KOPT-K1 (cell line): Measurements from ENCODE around the gene MAGIX.

ENCODE experiments used
- H3K27ac ChIP-seq: fragments of 200-600 bp; sonication (generic); 2 replicates; pipeline ENCODE4 v1.5.1; 2016; ENCODE audit warnings: antibody characterized with exemption, mild to moderate bottlenecking, low read depth, low read length; ENCODE audit not compliant: poor library complexity, severe bottlenecking
- H3K36me3 ChIP-seq: fragments of 200-600 bp; sonication (generic); 2 replicates; pipeline ENCODE4 v1.5.1; 2017; ENCODE audit warnings: antibody characterized with exemption, mild to moderate bottlenecking, low read length, moderate library complexity; ENCODE audit not compliant: insufficient read depth
- H3K9me3 ChIP-seq: fragments of 200-600 bp; sonication (generic); 2 replicates; pipeline ENCODE4 v1.5.1; 2017; ENCODE audit warnings: antibody characterized with exemption, low read length, mild to moderate bottlenecking; ENCODE audit not compliant: insufficient read depth, poor library complexity, severe bottlenecking

The MAGIX gene

DNA sequence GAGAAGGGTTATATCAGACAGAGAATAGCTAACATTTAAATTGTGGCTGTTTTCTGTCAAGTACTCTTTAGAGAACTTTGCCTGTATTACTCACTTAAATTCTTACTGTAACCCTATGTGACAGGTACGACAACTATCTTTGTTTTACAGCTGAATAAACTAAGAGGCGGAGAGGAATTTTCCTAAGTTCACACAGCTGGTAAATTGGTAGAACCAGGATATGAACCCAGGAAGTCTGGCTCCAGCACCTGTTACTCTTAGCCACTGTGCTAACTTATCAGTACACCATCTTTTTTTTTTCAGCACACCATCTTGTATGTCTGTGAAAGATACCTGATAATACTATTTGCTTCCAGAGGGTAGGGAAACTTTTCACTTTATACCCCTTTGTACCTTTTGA, 39.5 kb downstream of the MAGIX start:
- H3K27ac ChIP-seq = no peak overlapping the region
- no peaks in the 10 kb centered on the region for H3K9me3 ChIP-seq
- H3K36me3 ChIP-seq = no peaks in the 10 kb centered on the region

DNA sequence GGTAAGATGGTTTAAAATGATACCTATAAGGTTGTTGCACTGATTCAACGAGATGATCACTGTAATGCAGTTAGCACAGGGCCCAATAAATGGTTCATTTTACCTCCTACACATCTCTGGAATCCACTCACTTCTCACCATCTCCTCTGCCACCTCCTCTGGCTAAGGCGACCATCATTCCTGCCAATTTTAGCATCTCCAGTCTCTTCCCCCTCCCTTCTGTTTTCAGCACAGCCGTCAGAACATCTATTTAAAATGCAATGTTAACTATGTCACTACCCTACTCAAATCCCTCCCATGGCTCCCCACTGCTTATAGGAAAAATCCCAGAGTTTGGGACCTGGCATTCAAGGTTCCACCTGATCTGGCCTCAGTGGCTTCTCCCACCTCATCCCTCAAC, 41.0 kb downstream of the MAGIX start:
- H3K36me3 ChIP-seq = no peaks in the 10 kb centered on the region
- no peak overlapping the region for H3K27ac ChIP-seq
- H3K9me3 ChIP-seq = no peaks in the 10 kb centered on the region

DNA sequence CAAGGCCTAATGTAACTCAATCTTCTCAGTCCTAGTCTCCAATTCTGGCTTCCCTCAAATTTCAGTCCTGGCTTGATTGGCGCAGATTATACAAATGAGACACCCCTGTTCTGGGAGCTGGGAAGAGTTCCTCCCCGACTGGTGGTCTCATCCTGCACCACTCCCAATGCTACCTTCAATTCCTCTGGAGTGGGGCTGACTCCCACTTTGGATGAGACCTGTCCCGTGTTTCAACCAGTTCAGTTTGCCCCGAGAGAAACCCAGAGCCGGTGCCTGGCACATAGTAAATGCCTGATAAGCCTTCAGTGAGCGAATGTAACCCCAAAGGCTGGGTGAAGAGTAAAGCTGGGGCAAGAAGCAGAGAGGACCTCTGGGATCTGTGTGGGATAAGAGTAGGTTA, 41.5 kb downstream of the MAGIX start:
- no peak overlapping the region for H3K27ac ChIP-seq
- no peaks in the 10 kb centered on the region for H3K36me3 ChIP-seq
- H3K9me3 ChIP-seq = no peaks in the 10 kb centered on the region

DNA sequence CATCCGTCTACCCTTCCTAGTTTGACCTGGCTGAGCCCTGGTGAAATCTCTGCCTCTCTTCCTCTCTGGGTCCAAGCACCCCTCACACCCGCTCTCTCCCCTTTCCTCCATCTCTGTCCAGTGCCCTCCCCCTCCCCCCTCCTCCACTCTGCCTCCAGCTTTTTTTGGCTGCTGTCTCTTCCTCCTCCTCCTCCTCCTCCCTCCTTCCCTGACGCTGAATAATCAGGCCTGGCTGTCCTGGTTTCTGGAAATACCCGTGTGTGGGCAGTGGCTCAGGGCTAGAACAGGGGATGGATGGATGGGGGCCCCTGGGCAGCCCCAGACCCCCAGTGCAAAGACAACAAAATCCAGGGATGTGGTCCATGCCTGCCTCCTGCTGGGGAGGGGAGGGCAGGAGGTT, 42.2 kb downstream of the MAGIX start:
- Histone ChIP-seq H3K9me3 (no peaks in the 10 kb centered on the region), H3K36me3 (no peaks in the 10 kb centered on the region), H3K27ac (no peak overlapping the region)

- no peaks in the 10 kb centered on the region for H3K9me3 ChIP-seq
- no peaks in the 10 kb centered on the region for H3K36me3 ChIP-seq
- H3K27ac ChIP-seq = no peak overlapping the region
Measured at GRCh38 chrX:49205443-49205842, 42.9 kb downstream of the MAGIX start.

DNA sequence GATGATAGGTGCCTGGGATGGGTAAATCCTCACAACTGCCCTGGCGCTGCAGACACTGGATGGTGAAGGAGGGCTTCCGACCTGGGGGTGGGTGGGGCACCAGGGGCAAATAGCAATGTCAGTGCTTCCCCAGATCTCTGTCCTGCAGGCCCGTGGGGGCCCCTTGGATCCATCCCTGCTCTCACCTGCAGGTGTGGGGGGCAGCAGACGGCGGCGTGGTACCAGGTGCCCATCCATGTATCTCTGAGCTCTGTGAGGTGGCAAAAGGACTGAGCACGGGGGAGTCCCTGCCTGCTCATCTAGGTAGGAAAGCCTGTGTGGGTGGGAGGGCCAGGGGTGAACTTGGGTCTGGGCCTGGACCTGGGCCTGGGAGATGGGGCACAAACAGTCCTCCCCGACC, 44.0 kb downstream of the MAGIX start:
- Histone ChIP-seq H3K9me3 (no peaks in the 10 kb centered on the region), H3K27ac (no peak overlapping the region)

DNA sequence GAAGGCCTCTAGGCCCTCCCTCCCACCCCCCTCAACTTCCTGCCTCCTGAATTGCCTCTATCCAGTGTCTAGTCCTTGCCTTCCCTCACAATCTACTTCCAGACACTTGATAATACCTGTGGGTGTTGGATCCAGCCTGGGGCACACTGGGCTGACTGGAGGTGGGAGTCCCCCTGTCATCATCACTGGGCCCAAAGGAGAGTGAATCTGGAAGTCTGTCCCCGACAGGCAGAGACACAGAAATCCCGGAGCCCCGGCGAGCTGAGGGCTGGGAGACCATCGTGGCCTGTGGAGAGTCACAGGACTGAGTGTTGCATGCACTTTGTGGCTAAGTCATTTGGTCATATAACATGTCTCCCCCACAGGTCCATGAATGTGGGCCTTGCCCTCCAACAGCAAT, 45.8 kb downstream of the MAGIX start:
- Histone ChIP-seq H3K9me3 (no peaks in the 10 kb centered on the region), H3K36me3 (no peaks in the 10 kb centered on the region), H3K27ac (no peak overlapping the region)

More for the DNA sequence above, 44.0 kb downstream of the MAGIX start:
- no peaks in the 10 kb centered on the region for H3K36me3 ChIP-seq

GRCh38 chrX:49209434-49210251, 47.1 kb downstream of the MAGIX start:
- H3K36me3 ChIP-seq = no peaks in the 10 kb centered on the region
- no peaks in the 10 kb centered on the region for H3K9me3 ChIP-seq
- no peak overlapping the region for H3K27ac ChIP-seq

- Histone ChIP-seq H3K27ac (no peak overlapping the region), H3K9me3 (no peaks in the 10 kb centered on the region), H3K36me3 (no peaks in the 10 kb centered on the region)
Measured at GRCh38 chrX:49210406-49210805, 47.8 kb downstream of the MAGIX start.

DNA sequence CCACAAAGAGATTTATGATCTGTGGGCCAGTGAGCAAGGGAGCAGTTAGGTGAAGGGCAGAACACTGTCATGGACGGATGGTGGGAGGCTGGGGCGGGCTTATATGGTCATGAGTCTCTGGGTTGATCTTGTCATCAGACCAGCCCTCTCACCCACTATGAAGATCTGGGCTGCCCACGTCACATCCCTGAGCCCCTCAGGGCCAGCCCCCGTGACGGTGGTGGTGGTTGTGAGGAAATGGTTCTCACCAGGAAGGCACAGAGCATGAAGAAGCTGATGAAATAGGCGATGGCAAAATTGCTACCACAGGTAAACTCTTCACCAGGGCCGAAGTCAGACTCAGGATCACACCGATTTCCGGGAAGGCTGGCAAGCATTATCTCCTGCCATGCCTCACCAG, 48.5 kb downstream of the MAGIX start:
- Histone ChIP-seq H3K9me3 (no peaks in the 10 kb centered on the region), H3K36me3 (no peaks in the 10 kb centered on the region), H3K27ac (no peak overlapping the region)

GRCh38 chrX:49212209-49212608, 49.7 kb downstream of the MAGIX start:
- Histone ChIP-seq H3K9me3 (no peaks in the 10 kb centered on the region), H3K36me3 (no peaks in the 10 kb centered on the region), H3K27ac (no peak overlapping the region)

- Histone ChIP-seq H3K9me3 (no peaks in the 10 kb centered on the region), H3K36me3 (no peaks in the 10 kb centered on the region), H3K27ac (no peak overlapping the region)
Measured at GRCh38 chrX:49212861-49213260, 50.3 kb downstream of the MAGIX start.

DNA sequence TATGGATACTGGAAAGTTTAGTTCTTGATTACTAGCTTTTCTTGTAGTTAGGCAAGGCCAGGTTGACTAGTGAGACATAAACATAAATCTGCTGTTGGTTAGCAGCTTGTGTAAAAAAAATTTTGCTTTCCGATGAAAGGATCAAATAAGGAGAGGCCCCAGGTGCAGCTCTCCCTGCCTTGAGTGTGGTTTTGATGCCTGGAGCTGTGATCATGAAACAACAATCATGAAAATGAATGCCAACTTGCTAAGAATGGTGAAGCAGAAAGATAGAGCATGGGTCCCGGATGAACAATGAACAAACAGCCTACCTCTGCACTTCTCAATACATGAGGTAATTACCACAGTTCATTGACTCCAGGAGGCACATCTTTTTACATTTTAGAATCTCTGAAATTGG, 51.9 kb downstream of the MAGIX start:
- Histone ChIP-seq H3K27ac (no peak overlapping the region), H3K9me3 (no peaks in the 10 kb centered on the region), H3K36me3 (no peaks in the 10 kb centered on the region)

DNA sequence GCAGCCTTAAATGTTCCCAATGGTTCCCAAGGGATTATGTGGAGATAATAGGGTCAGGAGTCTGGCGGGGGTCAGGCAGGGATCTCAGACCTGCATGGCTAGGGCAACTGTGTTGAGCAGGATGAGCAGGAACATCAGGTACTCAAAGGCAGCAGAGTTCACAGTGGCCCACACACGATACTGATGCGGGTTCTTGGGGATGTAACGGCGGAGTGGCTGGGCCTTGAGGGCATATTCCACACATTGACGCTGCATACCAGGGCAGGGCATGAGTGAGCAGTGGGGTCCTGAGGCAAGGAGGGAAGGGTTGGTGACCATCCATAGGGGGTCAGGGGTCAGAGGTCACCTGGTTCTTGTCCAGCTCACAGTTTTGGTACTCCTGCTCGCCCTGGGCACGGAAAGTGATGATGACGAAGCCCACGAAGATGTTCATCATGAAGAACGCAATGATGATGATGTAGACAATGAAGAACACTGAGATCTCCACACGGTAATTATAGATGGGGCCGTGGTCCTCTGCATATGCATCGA, 52.5 kb downstream of the MAGIX start:
- no peaks in the 10 kb centered on the region for H3K36me3 ChIP-seq
- H3K9me3 ChIP-seq = no peaks in the 10 kb centered on the region
- H3K27ac ChIP-seq = no peak overlapping the region
